ENCODE measurements around the gene IL1RN. TPM values are rescaled to one million over a fixed set of nuclear protein-coding genes. Genes with fewer than 3 reads are reported as not detected.

IL1RN gene
- polyA plus RNA-seq, 1 donor, result 0.39 TPM

DNA sequence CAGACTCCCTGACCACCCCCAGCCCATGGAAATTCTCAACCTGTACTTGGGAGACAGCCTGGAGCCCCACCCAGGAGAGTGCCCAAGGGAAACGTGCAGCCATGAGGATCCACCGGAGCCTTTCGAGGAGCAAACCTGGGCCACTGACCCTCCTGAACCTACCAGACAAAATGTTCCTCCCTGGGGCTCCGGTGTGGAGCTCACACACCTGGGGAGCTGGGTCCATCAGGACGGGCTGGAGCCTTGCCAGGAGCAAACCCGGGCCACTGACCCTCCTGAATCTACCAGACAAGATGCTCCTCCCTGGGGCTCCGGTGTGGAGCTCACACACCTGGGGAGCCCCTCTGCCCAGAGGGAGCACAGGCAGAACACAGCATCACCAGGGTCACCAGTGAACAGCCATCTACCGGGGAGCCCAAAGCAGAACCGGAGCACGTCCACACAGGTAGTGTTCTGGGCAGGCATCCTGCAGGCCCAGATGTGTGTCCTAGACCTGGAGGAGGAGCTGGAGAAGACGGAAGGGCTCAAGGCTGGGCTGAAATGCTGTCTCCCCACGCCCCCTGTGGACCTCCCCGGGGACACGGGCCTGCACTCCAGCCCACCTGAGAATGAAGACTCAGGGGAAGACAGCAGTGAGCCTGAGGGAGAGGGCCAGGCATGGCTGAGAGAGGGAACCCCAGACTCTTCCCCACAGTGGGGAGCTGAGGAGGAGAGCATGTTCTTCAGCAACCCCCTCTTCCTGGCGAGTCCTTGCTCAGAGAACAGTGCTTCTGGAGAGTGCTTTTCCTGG lies 55.3 kb downstream of the IL1RN start:
- Histone ChIP-seq H3K36me3 (ENCODE audit: control insufficient read depth, insufficient read depth, low read length) (no peaks in the 10 kb centered on the region), H3K9me3 (ENCODE audit: control insufficient read depth, low read depth, low read length) (no peaks in the 10 kb centered on the region), H3K4me1 (ENCODE audit: control insufficient read depth, insufficient read depth, low read length) (peaks cover 24% of the 10 kb centered on the region), H3K27ac (ENCODE audit: low read length) (no peak overlapping the region), H3K4me3 (ENCODE audit: low read length) (no peak overlapping the region), H3K27me3 (ENCODE audit: control insufficient read depth, insufficient read depth, low read length) (no peaks in the 10 kb centered on the region)
- no peak for DNase-seq
- no CpG with 5 or more reads among the region's 15 CpGs for WGBS (ENCODE audit: insufficient coverage, low lambda C conversion rate)

DNA sequence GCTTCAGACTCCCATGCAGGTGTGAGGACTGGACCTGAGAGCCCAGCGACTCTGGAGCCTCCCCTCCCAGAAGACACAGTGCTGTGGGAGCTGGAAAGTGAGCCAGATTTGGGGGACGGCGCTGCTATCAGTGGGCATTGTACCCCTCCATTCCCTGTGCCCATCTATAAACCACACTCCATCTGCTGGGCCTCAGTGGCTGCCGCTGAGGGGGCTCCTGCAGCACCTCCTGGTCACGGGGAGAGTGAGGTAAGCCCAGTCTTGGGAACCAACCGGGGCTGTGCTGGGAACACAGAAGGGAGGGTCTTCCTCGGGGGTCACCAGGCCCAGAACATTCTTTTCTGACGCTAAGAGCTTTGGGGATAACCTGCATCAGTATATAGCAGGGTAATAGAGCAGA lies 55.9 kb downstream of the IL1RN start:
- H3K27ac ChIP-seq (ENCODE audit: low read length), result no peak overlapping the region

More for the DNA sequence above, 55.9 kb downstream of the IL1RN start:
- Histone ChIP-seq H3K4me1 (ENCODE audit: control insufficient read depth, insufficient read depth, low read length) (peaks cover 24% of the 10 kb centered on the region), H3K36me3 (ENCODE audit: control insufficient read depth, insufficient read depth, low read length) (no peaks in the 10 kb centered on the region), H3K9me3 (ENCODE audit: control insufficient read depth, low read depth, low read length) (no peaks in the 10 kb centered on the region), H3K27me3 (ENCODE audit: control insufficient read depth, insufficient read depth, low read length) (no peaks in the 10 kb centered on the region), H3K4me3 (ENCODE audit: low read length) (no peak overlapping the region)
- DNase-seq, result no peak
- WGBS (ENCODE audit: insufficient coverage, low lambda C conversion rate), result no CpG with 5 or more reads among the region's 8 CpGs

Other genes with a start within 250 kb of the IL1RN start
- 1.6 TPM for gene IL37, start 216.4 kb upstream of the IL1RN start, polyA plus RNA-seq
- gene IL36G, start 149.6 kb upstream of the IL1RN start, polyA plus RNA-seq, result 0.51 TPM
- gene IL36A, start 122.1 kb upstream of the IL1RN start, polyA plus RNA-seq, result not detected
- gene IL36B, start 74.7 kb upstream of the IL1RN start, polyA plus RNA-seq, result not detected
- gene IL36RN, start 68.4 kb upstream of the IL1RN start, polyA plus RNA-seq, result not detected
- not detected for gene IL1F10, start 59.6 kb upstream of the IL1RN start, polyA plus RNA-seq
- gene PSD4, start 46.4 kb downstream of the IL1RN start, polyA plus RNA-seq, result 21.4 TPM
- 2.1 TPM for gene PAX8, start 151.3 kb downstream of the IL1RN start, polyA plus RNA-seq

All from large intestine (tissue), 3 donors.